Head of caudate nucleus (tissue), 42 donors: ENCODE data around the gene FAM83D.

Source experiments
- DNase-seq, 42 donors: peaks; one replicate each; pipeline versions ENCODE4 v3.0.0 to v3.0.0-alpha.2; 2020 to 2021; ENCODE audit warnings: mixed read lengths in 7 of 42
- intact Hi-C: fragments of 100-400 bp; cut with DNase I; formaldehyde crosslinking; loops from one replicate; pipeline ENCODE4 v1.15.0; 2022

Gene FAM83D

DNA sequence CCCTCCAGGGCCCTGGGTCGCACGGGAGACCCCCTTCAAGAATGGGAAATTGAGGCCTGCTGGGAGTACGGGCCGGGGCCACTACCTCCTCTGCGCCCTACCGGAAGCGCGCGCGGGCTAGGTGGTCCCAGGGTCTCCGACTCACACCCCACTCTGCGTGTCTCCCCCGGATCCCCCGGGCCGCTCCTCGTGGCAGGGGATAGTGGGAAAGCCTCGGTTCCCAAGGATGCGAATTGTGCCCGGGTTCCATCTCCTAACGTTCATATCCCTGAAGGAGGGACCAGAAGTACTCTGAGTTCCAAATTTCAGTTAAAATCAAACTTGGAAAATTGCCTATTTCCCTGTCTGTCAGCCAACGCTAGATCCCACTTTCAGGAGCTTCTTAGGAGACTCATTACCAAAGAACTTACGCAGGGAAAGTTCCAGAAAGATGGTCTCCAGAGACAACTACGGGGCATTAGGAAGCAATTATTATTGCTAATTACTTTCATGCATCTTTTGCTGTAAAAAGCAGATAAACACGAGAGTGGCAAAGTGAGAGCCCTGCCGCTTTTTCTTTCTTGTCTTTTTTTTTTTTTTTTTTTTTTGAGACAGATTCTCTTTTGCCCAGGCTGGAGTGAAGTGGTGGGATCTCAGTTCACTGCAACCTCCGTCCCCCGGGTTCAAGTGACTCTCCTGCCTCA, 858 bp downstream of the FAM83D start:
- no peak for DNase-seq
- intact Hi-C loops: loop anchor here (5.0 kb wide), 1 partner anchor 35 kb away; the partner anchor contains the start of gene DHX35

DNA sequence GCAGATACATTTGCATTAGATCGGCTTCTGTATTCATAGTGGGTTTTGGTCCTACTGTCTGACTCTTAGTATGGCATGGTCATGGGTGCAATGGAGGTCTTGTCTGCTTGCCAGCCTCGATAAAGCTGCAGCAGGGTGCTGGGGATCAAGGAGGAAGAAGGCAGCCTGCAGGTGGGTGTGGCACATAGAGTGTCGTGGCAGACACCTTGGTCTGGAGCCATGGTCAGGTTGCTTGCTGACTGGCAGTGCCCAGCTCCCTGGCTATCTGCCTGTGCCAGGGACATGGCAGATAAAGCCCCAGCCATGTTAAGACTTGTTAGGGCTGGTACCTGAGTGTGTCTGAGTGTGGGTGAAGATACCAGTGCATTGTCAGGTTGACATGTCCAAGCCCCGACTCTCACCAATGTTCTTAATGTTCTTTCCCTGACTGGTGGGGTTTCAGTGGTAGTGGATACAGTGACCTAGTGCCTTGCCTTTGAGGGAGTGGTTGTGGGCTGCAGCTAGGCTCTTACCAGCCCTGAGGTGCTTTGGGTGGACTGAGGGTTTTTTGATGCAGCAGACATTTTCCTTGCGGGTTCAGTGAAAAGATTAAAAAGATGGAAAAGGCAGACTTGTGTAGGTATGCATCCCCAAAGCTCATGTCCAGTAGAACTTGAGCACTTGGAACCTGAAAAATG, 1.8 kb downstream of the FAM83D start:
- no peak for DNase-seq
- intact Hi-C loops: loop anchor here (5.0 kb wide), 1 partner anchor 34 kb away; the partner anchor contains the start of gene DHX35

DNA sequence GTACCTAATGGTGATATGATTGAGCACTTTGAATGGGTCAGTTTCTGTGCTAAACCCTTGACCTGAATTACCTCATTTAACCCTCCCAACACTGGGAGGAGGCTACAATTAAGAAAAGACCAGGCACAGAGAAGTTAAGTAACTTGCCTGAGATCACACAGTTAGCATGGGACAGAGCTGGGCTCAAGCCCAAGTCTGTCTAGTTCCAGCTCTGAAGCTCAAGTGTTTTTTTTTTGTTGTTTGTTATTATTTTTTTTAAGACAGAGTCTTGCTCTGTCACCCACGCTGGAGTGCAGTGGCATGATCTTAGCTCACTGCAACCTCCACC, 4.0 kb downstream of the FAM83D start:
- intact Hi-C loops: no loop called here
- DNase-seq: no peak

DNA sequence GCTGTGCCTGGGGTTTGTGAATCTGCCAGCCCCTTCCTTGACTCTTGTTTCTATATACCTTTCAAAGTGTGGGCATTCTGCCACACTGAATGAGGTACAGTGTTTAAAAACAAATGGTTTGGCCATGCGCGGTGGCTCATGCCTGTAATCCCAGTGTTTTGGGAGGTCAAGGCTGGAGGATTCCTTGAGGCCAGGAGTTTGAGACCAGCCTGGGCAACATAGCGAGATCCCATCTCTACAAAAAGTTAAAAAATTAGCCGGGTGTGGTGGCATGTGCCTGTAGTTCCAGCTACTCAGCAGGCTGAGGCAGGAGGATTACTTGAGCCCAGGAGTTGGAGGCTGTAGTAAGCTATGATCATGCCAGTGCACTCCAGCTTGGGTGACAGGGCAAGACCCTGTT, 5.8 kb downstream of the FAM83D start:
- intact Hi-C loops: no loop called here
- no peak for DNase-seq

DNA sequence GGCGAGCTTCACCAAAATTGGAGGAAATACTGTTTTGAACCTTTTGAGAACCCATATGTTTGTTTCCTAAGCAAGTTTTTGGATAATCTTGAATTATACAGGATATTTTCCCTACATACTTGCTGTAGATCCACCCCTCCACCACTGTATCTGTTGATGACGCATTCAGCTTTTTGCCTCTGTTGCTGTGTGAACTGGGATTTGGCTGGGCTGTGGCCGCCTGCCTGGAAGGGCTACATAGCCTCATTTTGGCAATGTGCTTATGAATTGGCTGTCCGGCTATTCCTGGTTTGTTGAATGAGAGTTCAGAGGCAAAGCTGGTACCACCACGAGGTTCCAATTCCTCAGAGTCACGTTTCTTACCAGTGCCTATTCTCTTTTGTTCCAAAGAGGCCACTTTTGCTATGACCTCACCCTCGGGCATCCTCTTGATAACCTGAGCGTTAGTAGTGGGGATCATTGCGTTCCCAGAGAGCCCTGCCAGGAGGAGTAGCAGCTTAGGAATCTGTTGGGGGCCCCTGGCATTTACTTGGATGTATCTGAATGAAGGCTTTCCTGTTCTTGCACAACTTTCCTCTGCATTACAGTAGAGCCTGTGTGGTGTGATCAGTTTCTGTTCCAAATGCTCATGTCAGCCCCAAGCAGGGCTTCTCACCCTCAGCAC, 6.4 kb downstream of the FAM83D start:
- no peak for DNase-seq
- intact Hi-C loops: no loop called here

DNA sequence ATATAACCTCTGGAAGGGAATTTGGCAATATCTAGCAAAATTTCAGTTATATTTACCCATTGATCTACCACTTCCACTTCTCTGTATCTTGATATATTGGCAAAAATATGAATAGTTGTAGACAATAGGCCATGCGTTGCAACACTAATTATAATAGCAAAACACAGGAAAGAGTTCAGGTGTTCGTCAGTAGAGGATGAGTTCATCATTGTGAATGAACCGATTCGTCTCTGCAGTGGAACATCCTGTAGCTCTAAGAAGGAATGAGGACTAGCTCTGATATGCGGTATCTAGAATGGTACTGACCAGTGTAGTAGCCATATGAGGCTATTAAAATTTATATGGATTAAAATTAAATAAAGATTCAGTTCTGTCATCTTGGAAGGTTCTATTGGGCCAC, 8.3 kb downstream of the FAM83D start:
- intact Hi-C loops: no loop called here
- DNase-seq: no peak

DNA sequence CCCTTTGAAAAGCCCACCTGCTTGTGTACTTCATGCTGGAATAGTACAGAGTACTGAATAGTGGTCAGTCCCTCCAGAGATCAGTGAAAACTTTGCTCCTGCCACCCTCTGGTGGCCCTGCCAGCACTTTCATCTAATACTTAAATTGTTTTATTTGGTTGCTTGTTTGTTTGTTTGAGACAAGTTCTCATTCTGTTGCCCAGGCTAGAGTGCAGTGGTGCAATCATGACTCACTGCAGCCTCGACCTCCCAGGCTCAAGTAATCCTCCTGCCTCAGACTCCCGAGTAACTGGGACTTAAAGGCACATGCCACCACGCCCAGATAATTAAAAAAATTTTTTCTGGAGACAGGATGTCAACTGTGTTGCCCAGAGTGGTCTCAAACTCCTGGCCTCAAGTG, 9.1 kb downstream of the FAM83D start:
- DNase-seq: no peak
- intact Hi-C loops: no loop called here

DNA sequence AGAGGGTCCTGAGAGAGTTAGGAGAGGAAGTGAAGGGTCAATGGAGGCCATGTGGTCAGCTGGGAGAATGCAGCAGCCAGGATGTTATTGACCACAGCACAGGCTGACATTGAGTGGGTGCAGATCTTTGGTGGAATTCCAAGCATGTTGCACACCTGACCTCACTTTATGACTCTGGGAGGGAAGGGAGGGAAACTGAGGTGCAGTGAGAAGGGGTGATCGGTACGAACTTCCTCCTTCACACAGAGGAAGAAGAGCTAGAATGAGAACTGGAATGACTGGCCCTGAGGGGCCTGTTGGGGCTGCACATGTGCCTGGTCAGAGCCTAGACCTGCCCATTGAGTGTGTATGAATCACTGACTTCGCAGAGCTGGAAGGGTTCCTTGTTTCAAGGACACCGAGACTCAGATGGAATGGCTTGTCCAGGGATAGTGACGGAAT, 9.8 kb downstream of the FAM83D start:
- DNase-seq: no peak
- intact Hi-C loops: no loop called here

DNA sequence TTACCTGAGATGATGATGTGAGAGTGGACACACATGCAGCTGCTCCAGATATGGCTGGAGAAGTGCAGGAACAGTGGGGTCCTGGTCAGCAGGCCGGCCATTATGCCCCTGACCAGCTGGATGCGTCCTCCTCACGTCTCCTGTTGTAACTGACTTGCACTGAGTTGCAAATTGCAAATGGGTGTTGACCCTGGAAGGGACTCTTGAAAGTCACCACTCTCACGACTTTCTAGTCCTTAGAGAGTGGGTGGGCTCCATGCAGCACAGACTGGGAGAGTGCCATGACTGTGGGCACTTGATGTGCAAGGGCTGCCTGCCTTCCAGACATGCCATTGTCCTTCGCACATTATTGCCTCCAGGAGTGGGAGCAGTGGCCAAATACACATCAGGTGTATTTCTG, 10.8 kb downstream of the FAM83D start:
- DNase-seq: no peak

DNA sequence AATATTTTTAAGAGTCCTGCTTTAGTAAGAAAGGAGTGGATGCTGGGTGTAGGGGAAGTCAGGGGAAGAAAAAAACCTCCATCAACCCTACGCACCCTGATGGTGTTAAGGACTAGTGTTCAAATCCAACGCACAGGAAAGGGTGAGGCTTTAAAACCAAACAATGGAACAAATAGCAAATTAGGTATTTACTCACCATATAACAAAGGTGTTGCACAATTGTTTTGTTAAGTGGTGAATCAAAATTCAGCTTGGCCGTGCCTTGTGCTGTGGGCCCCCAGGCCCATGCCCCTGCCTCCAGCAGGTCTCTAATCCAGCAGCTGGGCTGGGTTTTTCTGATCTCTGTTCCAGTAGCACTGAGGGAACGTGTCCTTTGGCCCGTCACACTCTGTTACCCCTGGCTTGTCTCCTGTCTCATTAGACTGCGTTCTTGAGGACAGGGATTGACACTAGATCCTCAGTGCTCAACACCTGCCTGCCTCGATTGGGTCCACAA, 11.8 kb downstream of the FAM83D start:
- no peak for DNase-seq
- intact Hi-C loops: no loop called here

More for the DNA sequence above, 10.8 kb downstream of the FAM83D start:
- intact Hi-C loops: no loop called here

DNA sequence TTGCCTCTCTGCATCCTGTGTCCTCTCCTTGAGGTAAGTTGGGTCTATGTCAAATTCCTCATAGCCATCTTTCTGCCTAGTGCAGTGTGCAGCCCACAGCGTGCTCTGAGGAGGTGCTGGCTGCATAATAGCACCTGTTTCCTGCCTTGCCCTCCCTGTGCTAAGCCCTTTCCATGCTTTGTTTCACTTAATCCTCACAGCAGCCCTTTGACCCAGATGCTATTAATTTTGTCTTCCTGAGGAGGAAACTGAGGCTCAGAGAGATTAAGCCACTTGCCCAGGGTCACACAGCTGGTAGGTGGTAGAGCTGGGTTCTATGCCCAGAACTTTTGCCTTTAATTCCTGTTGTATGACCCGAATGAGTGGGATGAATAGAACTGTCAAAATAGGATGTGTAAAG, 13.5 kb downstream of the FAM83D start:
- intact Hi-C loops: no loop called here
- no peak for DNase-seq

DNA sequence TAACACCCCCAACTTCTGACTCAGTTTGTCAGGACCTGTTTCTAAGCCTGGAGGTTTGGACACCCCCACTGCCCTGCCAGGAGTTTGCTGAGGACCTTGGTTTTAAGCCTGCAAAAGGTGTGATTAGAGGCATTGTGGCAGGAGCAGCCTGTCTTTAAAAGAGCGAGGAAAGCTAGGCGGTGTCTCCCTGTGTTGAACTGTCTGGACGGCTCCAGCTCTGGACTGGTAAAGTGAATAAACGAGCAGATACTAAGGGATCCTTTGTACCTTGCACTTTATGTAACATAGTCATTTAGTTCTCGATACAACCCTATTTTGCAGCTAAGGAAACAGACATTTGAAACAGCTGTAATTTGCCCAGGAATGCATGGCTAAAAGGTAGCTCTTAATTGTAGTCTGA, 14.4 kb downstream of the FAM83D start:
- DNase-seq: no peak
- intact Hi-C loops: no loop called here

DNA sequence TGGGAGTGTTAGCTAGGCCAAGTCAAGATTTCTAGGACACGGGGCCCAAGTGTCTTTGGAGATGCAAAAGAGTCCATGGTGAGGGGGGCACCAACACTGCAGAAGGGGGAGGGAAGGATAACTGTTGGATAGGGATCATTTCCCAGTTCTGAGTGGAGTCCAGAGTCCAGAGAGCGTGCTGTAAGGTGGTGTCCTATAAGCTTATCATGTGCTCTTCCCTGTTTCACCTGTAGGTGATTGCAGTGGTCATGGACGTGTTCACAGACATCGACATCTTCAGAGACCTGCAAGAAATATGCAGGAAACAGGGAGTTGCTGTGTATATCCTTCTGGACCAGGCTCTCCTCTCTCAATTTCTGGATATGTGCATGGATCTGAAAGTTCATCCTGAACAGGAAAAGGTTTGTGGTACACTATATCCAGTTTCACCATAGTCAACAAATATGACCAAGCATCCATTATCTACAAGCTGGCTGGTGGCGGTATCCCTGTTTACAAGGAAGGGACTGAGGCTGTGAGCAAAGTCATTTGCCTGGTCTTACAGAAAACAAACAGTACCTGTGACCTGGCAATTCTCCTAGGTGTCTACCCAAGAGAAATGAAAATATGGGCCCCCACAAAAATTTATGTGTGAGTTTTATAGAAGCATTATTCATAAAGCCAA, 15.6 kb downstream of the FAM83D start:
- intact Hi-C loops: no loop called here
- no peak for DNase-seq

DNA sequence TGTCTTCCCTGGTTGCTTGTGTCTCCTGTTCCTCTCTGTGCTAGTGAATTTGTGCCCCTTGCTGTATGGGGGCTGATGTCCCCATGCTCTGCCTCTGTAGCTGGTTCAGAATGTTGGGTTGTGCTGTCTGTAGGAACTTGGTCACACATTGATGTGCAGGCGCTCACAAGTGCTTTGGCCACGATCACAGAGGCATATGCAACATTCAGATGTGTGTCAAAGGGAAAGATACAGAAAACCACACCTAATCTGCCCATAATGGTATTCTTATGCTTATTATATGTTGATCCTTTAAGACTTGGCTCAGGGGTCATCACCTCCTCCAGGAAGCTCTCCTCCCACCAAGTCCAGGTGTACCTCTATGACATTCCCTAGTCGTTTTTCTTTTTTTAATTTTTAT, 18.8 kb downstream of the FAM83D start:
- intact Hi-C loops: no loop called here
- no peak for DNase-seq

DNA sequence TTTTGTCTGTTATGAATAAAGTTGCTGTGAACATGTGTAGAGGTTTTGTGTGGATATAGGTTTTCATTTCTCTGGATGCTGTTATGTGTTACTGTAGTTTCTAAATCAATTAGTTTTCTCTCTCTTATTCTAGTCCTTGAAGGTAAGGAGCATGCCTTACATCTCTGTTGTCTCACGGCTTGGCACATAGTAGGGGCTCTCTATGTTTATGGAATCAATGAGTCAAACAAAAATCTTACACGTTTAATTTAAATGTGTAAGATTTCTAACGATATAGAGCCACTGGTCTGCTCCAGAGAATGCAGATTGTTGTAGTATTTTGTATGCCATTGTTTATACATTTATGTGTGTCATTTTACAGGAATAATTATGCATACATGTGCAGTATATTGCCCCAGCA, 20.6 kb downstream of the FAM83D start:
- intact Hi-C loops: no loop called here
- DNase-seq: no peak

DNA sequence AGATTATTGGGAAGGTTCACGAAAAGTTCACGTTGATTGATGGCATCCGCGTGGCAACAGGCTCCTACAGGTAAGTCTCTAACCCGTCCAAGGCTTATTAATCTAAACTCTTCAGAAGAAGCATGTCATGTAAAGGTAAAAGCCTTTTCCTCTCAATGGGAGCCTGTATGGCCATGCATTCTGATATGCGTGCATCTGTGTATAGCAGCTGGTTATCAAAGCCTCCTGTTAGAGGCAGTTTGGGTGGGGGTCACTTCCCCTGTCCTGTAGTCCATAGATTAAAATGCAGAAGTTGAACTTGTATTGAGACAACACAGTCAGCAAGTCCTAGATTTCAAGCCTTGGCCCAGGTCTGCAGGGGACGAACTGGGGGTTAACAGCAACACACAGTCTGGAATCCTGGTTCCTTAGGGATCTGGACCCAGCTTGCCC, 21.7 kb downstream of the FAM83D start:
- intact Hi-C loops: no loop called here
- DNase-seq: no peak

DNA sequence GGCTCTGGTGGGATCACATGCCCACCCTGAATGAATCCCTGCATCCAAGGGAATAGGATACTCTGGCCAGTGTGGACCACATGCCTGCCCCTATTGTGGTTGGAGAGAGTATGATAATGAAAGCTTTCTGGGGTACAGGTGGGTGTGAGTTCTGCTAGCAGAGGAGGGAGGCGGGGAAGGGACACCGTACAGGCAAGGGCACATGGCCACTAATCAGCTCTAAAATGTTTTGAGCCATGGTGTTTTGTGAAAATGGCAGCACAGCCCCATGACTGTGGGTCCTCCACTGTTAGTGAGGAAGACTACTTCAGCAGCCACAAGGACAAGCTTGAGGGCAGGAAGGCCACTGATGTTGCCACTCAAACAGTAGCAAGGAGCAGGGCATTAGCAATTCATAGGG, 24.0 kb downstream of the FAM83D start:
- intact Hi-C loops: no loop called here
- DNase-seq: no peak

DNA sequence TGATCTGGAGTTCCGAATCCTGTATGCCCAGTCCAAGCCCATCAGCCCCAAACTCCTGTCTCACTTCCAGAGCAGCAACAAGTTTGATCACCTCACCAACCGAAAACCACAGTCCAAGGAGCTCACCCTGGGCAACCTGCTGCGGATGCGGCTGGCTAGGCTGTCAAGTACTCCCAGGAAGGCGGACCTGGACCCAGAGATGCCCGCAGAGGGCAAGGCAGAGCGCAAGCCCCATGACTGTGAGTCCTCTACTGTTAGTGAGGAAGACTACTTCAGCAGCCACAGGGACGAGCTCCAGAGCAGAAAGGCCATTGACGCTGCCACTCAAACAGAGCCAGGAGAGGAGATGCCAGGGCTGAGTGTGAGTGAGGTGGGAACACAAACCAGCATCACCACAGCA, 25.4 kb downstream of the FAM83D start:
- intact Hi-C loops: no loop called here
- DNase-seq: no peak

DNA sequence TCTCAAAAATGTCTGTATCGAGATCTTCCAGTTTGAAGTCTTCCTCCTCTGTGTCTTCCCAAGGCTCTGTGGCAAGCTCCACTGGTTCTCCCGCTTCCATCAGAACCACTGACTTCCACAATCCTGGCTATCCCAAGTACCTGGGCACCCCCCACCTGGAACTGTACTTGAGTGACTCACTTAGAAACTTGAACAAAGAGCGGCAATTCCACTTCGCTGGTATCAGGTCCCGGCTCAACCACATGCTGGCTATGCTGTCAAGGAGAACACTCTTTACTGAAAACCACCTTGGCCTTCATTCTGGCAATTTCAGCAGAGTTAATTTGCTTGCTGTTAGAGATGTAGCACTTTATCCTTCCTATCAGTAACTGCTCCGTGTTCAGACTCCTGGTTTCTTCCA, 25.9 kb downstream of the FAM83D start:
- no peak for DNase-seq
- intact Hi-C loops: no loop called here
